ENCODE measurements around the gene TAF3. TPM values are rescaled to one million over a fixed set of nuclear protein-coding genes. Genes with fewer than 3 reads are reported as not detected.

Gene TAF3
- total RNA-seq, 1 donor from 2014 or later: 4.8 TPM

GRCh38 chr10:7942316-7942715 is 124.0 kb downstream of the TAF3 start:
- no peak for TF ChIP-seq CTCF (conservative IDR thresholded peaks at IDR 0.05; ENCODE audit: low read depth, low read length)
- DNase-seq (ENCODE audit: low read depth): no peak
- H3K4me3 ChIP-seq (ENCODE audit: low read depth, low read length): no peak overlapping the region

- H3K4me3 ChIP-seq (ENCODE audit: low read depth, low read length): no peak overlapping the region
- no peak for DNase-seq (ENCODE audit: low read depth)
- no peak for TF ChIP-seq CTCF (conservative IDR thresholded peaks at IDR 0.05; ENCODE audit: low read depth, low read length)
Measured at GRCh38 chr10:7942859-7943258, 124.6 kb downstream of the TAF3 start.

GRCh38 chr10:7944215-7944480 is 125.8 kb downstream of the TAF3 start:
- H3K4me3 ChIP-seq (ENCODE audit: low read depth, low read length): no peak overlapping the region
- TF ChIP-seq CTCF (conservative IDR thresholded peaks at IDR 0.05; ENCODE audit: low read depth, low read length): no peak
- DNase-seq (ENCODE audit: low read depth): no peak

GRCh38 chr10:7944537-7944936 is 126.2 kb downstream of the TAF3 start:
- H3K4me3 ChIP-seq (ENCODE audit: low read depth, low read length): no peak overlapping the region
- no peak for DNase-seq (ENCODE audit: low read depth)
- no peak for TF ChIP-seq CTCF (conservative IDR thresholded peaks at IDR 0.05; ENCODE audit: low read depth, low read length)

GRCh38 chr10:7945034-7945433 is 126.7 kb downstream of the TAF3 start:
- no peak for DNase-seq (ENCODE audit: low read depth)
- TF ChIP-seq CTCF (conservative IDR thresholded peaks at IDR 0.05; ENCODE audit: low read depth, low read length): no peak
- no peak overlapping the region for H3K4me3 ChIP-seq (ENCODE audit: low read depth, low read length)

- TF ChIP-seq CTCF (conservative IDR thresholded peaks at IDR 0.05; ENCODE audit: low read depth, low read length): no peak
- no peak overlapping the region for H3K4me3 ChIP-seq (ENCODE audit: low read depth, low read length)
- DNase-seq (ENCODE audit: low read depth): no peak
Measured at GRCh38 chr10:7945469-7946187, 127.3 kb downstream of the TAF3 start.

- TF ChIP-seq CTCF (conservative IDR thresholded peaks at IDR 0.05; ENCODE audit: low read depth, low read length): no peak
- no peak for DNase-seq (ENCODE audit: low read depth)
- no peak overlapping the region for H3K4me3 ChIP-seq (ENCODE audit: low read depth, low read length)
Measured at GRCh38 chr10:7948371-7949000, 130.2 kb downstream of the TAF3 start.

All from epithelial cell of proximal tubule (primary cell).